ENCODE measurements around the gene DDX27. TPM values are rescaled to one million over a fixed set of nuclear protein-coding genes. Genes with fewer than 3 reads are reported as not detected.

DDX27 gene
- total and polyA plus RNA-seq, 2 of the 13 experiments (the other 11 are each of a cell fraction or from before 2014, with no cell fraction given): 42.6 to 72.8 TPM

- TF ChIP-seq AKNA (CRISPR knock-in tag; IDR thresholded peaks at IDR 0.05; ENCODE audit: borderline replicate concordance) (0 out of 2 replicates have a peak, but pooled peaks have one; percentile 42), BHLHE40 (IDR thresholded peaks at IDR 0.05; ENCODE audit: low read length) (no peak), ZSCAN20 (CRISPR knock-in tag; IDR thresholded peaks at IDR 0.05; ENCODE audit: borderline replicate concordance) (no peak), IRF9 (CRISPR knock-in tag; IDR thresholded peaks at IDR 0.05; ENCODE audit: borderline replicate concordance) (no peak), ZNF558 (CRISPR knock-in tag; IDR thresholded peaks at IDR 0.05; ENCODE audit: borderline replicate concordance) (no peak), RNF2 (conservative IDR thresholded peaks at IDR 0.05; ENCODE audit: low read depth) (no peak), ZC3H4 (CRISPR knock-in tag; IDR thresholded peaks at IDR 0.05; ENCODE audit: borderline replicate concordance) (no peak), CREM (IDR thresholded peaks at IDR 0.05) (no peak), CREM (CRISPR knock-in tag; IDR thresholded peaks at IDR 0.05) (no peak), SRSF4 (IDR thresholded peaks at IDR 0.05; ENCODE audit: low read depth, low read length, poor library complexity, severe bottlenecking) (no peak), ZNF362 (CRISPR knock-in tag; IDR thresholded peaks at IDR 0.05; ENCODE audit: borderline replicate concordance) (no peak), DPF2 (CRISPR knock-in tag; IDR thresholded peaks at IDR 0.05; ENCODE audit: borderline replicate concordance, low read depth) (no peak), ZNF136 (CRISPR knock-in tag; IDR thresholded peaks at IDR 0.05; ENCODE audit: low read depth) (0 out of 2 replicates have a peak, but pooled peaks have one; percentile 12), UBTF (CRISPR knock-in tag; IDR thresholded peaks at IDR 0.05) (peak; percentile 32; the same call in 1 of the 2 replicates), ZFP41 (CRISPR knock-in tag; IDR thresholded peaks at IDR 0.05; ENCODE audit: borderline replicate concordance) (peak; percentile 82; the same call in 1 of the 2 replicates), RAD21 (CRISPR knock-in tag; IDR thresholded peaks at IDR 0.05) (no peak), SMAD9 (CRISPR knock-in tag; IDR thresholded peaks at IDR 0.05) (0 out of 2 replicates have a peak, but pooled peaks have one; percentile 37), RFX5 (IDR thresholded peaks at IDR 0.05; ENCODE audit: low read depth, low read length) (no peak), DMAP1 (CRISPR knock-in tag; IDR thresholded peaks at IDR 0.05) (no peak; the same call in 1 of the 2 replicates), MAZ (IDR thresholded peaks at IDR 0.05; ENCODE audit: borderline replicate concordance, low read depth, low read length) (no peak), MAZ (CRISPR knock-in tag; IDR thresholded peaks at IDR 0.05; ENCODE audit: low read depth) (peak; percentile 38; the same call in 1 of the 2 replicates), ZNF672 (CRISPR knock-in tag; IDR thresholded peaks at IDR 0.05) (no peak)
Measured at GRCh38 chr20:49187330-49187850, 31.8 kb upstream of the DDX27 start (continued).
